Ascending aorta (tissue), 2 donors: ENCODE results near the gene UCP1. TPM values are rescaled to one million over a fixed set of nuclear protein-coding genes. Genes with fewer than 3 reads are reported as not detected.
"Not testable (repeated sequence)": the region's sequence is repeated elsewhere in the genome, so short reads cannot be mapped to it uniquely, and the experiment has no call there.

Experiments
- DNase-seq, 2 donors: peaks; one replicate each; pipeline ENCODE4 v3.0.0-alpha.2; 2019; ENCODE audit warnings: low spot score in 2 of 2
- H3K27ac ChIP-seq, 2 donors: fragments of 200-600 bp; sonication (generic); one replicate each; pipeline ENCODE4 v1.5.1; 2016 to 2017; ENCODE audit warnings: mild to moderate bottlenecking in 1 of 2
- H3K27me3 ChIP-seq: fragments of 200-600 bp; sonication (generic); one replicate; pipeline ENCODE4 v1.5.1; 2017
- H3K36me3 ChIP-seq, 2 donors: fragments of 200-600 bp; sonication (generic); one replicate each; pipeline ENCODE4 v1.5.1; 2016
- H3K4me1 ChIP-seq, 2 donors: fragments of 200-600 bp; sonication (generic); one replicate each; pipeline ENCODE4 v1.5.1; 2016 to 2017; ENCODE audit warnings: mild to moderate bottlenecking in 1 of 2
- H3K4me3 ChIP-seq, 2 donors: fragments of 200-600 bp; sonication (generic); one replicate each; pipeline ENCODE4 v1.5.1; 2016 to 2017; ENCODE audit warnings: mild to moderate bottlenecking in 1 of 2
- H3K9me3 ChIP-seq, 2 donors: fragments of 200-600 bp; sonication (generic); one replicate each; pipeline ENCODE4 v1.5.1; 2016
- intact Hi-C: fragments of 100-400 bp; cut with DNase I; formaldehyde crosslinking; loops from one replicate; pipeline ENCODE4 v1.15.1; 2023
- total RNA-seq: library from RNA; depleted of rRNA; stranded (reverse); fragments of >200 nt; gene quantifications from one replicate; pipeline ENCODE4 v1.1.0, GENCODE V29; 2016
- TF ChIP-seq, protein P1 (sequence below), 3 experiments: fragments of 200-600 bp in 2 of 3; fragments of 450-650 bp in 1 of 3; sonication (generic) in 2 of 3; IDR thresholded peaks; one replicate each; pipeline ENCODE4 v1.5.1; 2016 to 2019; ENCODE audit warnings: antibody characterized with exemption in 3 of 3, mild to moderate bottlenecking in 1 of 3, moderate library complexity in 1 of 3

Gene UCP1
- total RNA-seq, 1 donor from 2014 or later: not detected

DNA sequence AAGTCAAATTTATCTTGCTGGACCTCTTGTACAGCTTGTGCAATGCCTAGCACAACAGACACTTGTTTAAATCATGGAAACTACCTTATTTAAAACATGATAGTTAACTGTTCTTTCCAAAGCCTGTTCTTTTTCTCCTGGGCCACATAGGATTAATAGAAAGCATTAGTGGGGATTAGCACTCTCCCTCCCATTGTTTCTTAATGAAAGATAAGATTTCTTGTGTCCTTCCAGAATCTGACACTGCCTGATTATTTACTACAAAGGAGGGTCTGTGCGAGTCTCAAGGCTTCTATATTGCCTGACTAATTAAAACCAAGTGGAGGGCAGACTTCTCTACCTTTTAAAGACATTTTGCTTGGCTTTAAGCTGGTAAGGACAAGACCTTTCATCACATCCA, 53.3 kb downstream of the UCP1 start:
- no peaks in the 10 kb centered on the region for H3K9me3 ChIP-seq
- H3K4me3 ChIP-seq: no peak overlapping the region
- no peaks in the 10 kb centered on the region for H3K36me3 ChIP-seq
- DNase-seq: no peak
- intact Hi-C loops: no loop called here
- no peaks in the 10 kb centered on the region for H3K4me1 ChIP-seq
- TF ChIP-seq, protein P1, sequence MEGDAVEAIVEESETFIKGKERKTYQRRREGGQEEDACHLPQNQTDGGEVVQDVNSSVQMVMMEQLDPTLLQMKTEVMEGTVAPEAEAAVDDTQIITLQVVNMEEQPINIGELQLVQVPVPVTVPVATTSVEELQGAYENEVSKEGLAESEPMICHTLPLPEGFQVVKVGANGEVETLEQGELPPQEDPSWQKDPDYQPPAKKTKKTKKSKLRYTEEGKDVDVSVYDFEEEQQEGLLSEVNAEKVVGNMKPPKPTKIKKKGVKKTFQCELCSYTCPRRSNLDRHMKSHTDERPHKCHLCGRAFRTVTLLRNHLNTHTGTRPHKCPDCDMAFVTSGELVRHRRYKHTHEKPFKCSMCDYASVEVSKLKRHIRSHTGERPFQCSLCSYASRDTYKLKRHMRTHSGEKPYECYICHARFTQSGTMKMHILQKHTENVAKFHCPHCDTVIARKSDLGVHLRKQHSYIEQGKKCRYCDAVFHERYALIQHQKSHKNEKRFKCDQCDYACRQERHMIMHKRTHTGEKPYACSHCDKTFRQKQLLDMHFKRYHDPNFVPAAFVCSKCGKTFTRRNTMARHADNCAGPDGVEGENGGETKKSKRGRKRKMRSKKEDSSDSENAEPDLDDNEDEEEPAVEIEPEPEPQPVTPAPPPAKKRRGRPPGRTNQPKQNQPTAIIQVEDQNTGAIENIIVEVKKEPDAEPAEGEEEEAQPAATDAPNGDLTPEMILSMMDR (IDR thresholded peaks at IDR 0.05): no peak
- no peaks in the 10 kb centered on the region for H3K27me3 ChIP-seq
- H3K27ac ChIP-seq: no peak overlapping the region

DNA sequence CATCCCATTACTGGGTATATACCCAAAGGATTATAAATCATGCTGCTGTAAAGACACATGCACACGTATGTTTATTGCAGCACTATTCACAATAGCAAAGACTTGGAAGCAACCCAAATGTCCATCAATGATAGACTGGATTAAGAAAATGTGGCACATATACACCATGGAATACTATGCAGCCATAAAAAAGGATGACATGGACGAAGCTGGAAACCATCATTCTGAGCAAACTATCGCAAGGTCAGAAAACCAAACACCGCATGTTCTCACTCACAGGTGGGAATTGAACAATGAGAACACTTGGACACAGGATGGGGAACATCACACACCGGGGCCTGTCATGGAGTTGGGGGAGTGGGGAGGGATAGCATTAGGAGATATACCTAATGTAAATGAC, 55.0 kb downstream of the UCP1 start:
- DNase-seq, H3K4me3 ChIP-seq, H3K27ac ChIP-seq, H3K4me1 ChIP-seq, H3K9me3 ChIP-seq, H3K27me3 ChIP-seq, H3K36me3 ChIP-seq, intact Hi-C loops: not testable (repeated sequence)

Other genes with a start within 250 kb of the UCP1 start
- gene SCOC, start 195.3 kb downstream of the UCP1 start, total RNA-seq: 7.2 TPM
- gene CLGN, start 141.3 kb downstream of the UCP1 start, total RNA-seq: not detected
- gene MGAT4D, start 70.7 kb downstream of the UCP1 start, total RNA-seq: not detected
- gene ELMOD2, start 44.8 kb downstream of the UCP1 start, total RNA-seq: 3.9 TPM
- 25.5 TPM for gene TBC1D9, start 187.4 kb upstream of the UCP1 start, total RNA-seq